IMR-90 (cell line): ENCODE results near the gene TSPAN17. TPM values are rescaled to one million over a fixed set of nuclear protein-coding genes. Genes with fewer than 3 reads are reported as not detected.

Experiments
- ATAC-seq: fragments of 200-7000 bp; cut with Tn5 transposase; 2 replicates; pipeline ENCODE4 v1.9.1; 2020; ENCODE audit warnings: low read depth, mild to moderate bottlenecking, moderate library complexity
- BruUV-seq: library from RNA; stranded (reverse); fragments of 400-500 nt; replicated peaks from 2 replicates; lab custom pipeline; 2021; lab: Mats Ljungman, UMichigan
- CTCF ChIA-PET: fragments of 300-600 bp; formaldehyde crosslinking; extraction: SDS; loops from one replicate; lab custom pipeline; 2021; ENCODE audit warnings: antibody characterized with exemption; lab: Yijun Ruan, JAX
- POLR2A ChIA-PET: fragments of 300-600 bp; sonication (Branson Sonifier 250); formaldehyde crosslinking; loops from one replicate; lab custom pipeline; 2022; ENCODE audit warnings: antibody characterized with exemption; ENCODE audit not compliant: unreplicated experiment; lab: Charles Lee
- DNase-seq: peaks from one replicate; pipeline ENCODE4 v3.0.0; 2013
- H2AFZ ChIP-seq: replicated peaks from 2 replicates; pipeline ENCODE3; 2013; ENCODE audit warnings: low read length, mild to moderate bottlenecking; ENCODE audit not compliant: poor library complexity
- H2AK5ac ChIP-seq: 2 replicates; pipeline ENCODE4 v1.6.1; 2013; ENCODE audit warnings: low read depth, low read length, inconsistent platforms
- H2AK9ac ChIP-seq: replicated peaks from 2 replicates; pipeline ENCODE3; 2013; ENCODE audit warnings: mild to moderate bottlenecking, low read depth, low read length, moderate library complexity; ENCODE audit not compliant: poor library complexity
- H2BK120ac ChIP-seq: 2 replicates; pipeline ENCODE4 v1.6.1; 2013; ENCODE audit warnings: low read depth, low read length, inconsistent platforms
- H2BK15ac ChIP-seq: 3 replicates; pipeline ENCODE4 v1.6.1; 2013; ENCODE audit warnings: low read depth, low read length, inconsistent platforms
- H2BK20ac ChIP-seq: 2 replicates; pipeline ENCODE4 v1.6.1; 2013; ENCODE audit warnings: low read depth, mild to moderate bottlenecking, inconsistent platforms, low read length, moderate library complexity
- H2BK5ac ChIP-seq: 2 replicates; pipeline ENCODE4 v1.6.1; 2013; ENCODE audit warnings: mild to moderate bottlenecking, low read depth, low read length, inconsistent platforms; ENCODE audit not compliant: poor library complexity, severe bottlenecking
- H3K14ac ChIP-seq: replicated peaks from 2 replicates; pipeline ENCODE4 v1.6.1; 2013; ENCODE audit warnings: low read depth, low read length, inconsistent platforms
- H3K18ac ChIP-seq: 2 replicates; pipeline ENCODE4 v1.6.1; 2013; ENCODE audit warnings: low read depth, low read length, control low read depth
- H3K23ac ChIP-seq: 2 replicates; pipeline ENCODE4 v1.6.1; 2013; ENCODE audit warnings: low read depth, low read length, inconsistent platforms
- H3K27ac ChIP-seq: 2 replicates; pipeline ENCODE4 v1.5.1; 2013; ENCODE audit warnings: mild to moderate bottlenecking, control low read depth, low read length; ENCODE audit not compliant: insufficient read depth
- H3K27me3 ChIP-seq: 2 replicates; pipeline ENCODE4 v1.6.1; 2013; ENCODE audit warnings: low read length; ENCODE audit not compliant: control insufficient read depth, insufficient read depth
- H3K36me3 ChIP-seq: 2 replicates; pipeline ENCODE4 v1.6.1; 2013; ENCODE audit warnings: low read length, mixed read lengths; ENCODE audit not compliant: control insufficient read depth, insufficient read depth
- H3K4ac ChIP-seq: 2 replicates; pipeline ENCODE4 v1.6.1; 2013; ENCODE audit warnings: low read depth, low read length, inconsistent platforms
- H3K4me1 ChIP-seq: 2 replicates; pipeline ENCODE4 v1.6.1; 2013; ENCODE audit warnings: low read length, mixed read lengths; ENCODE audit not compliant: control insufficient read depth, insufficient read depth
- H3K4me2 ChIP-seq: 2 replicates; pipeline ENCODE4 v1.6.1; 2013; ENCODE audit warnings: low read depth, mild to moderate bottlenecking, control low read depth, low read length, moderate library complexity
- H3K4me3 ChIP-seq: 2 replicates; pipeline ENCODE4 v1.5.1; 2013; ENCODE audit warnings: low read depth, mild to moderate bottlenecking, control low read depth, low read length, moderate library complexity; ENCODE audit not compliant: insufficient read depth
- H3K56ac ChIP-seq: 2 replicates; pipeline ENCODE4 v1.6.1; 2013; ENCODE audit warnings: low read length, inconsistent platforms; ENCODE audit not compliant: insufficient read depth; ENCODE audit errors: extremely low read depth
- H3K79me1 ChIP-seq, 2 experiments: 2 replicates each; pipeline ENCODE4 v1.6.1; 2013; ENCODE audit warnings: low read length in 2 of 2, inconsistent platforms in 1 of 2, low read depth in 1 of 2
- H3K9ac ChIP-seq: 2 replicates; pipeline ENCODE4 v1.6.1; 2013; ENCODE audit warnings: low read depth, low read length, control low read depth
- H3K9me1 ChIP-seq: 2 replicates; pipeline ENCODE4 v1.6.1; 2013; ENCODE audit warnings: low read length, inconsistent platforms; ENCODE audit not compliant: insufficient read depth
- H3K9me3 ChIP-seq: 2 replicates; pipeline ENCODE4 v1.6.1; 2013; ENCODE audit warnings: low read length; ENCODE audit not compliant: control insufficient read depth, insufficient read depth
- H4K20me1 ChIP-seq: 2 replicates; pipeline ENCODE4 v1.6.1; 2013; ENCODE audit warnings: low read length, inconsistent platforms; ENCODE audit not compliant: insufficient read depth
- H4K5ac ChIP-seq: 2 replicates; pipeline ENCODE4 v1.6.1; 2013; ENCODE audit warnings: mild to moderate bottlenecking, low read depth, low read length, control low read depth
- H4K8ac ChIP-seq, 2 experiments: 2 replicates each; pipeline ENCODE4 v1.6.1; 2013; ENCODE audit warnings: low read depth in 2 of 2, low read length in 2 of 2, control low read depth in 1 of 2, inconsistent platforms in 1 of 2
- H4K91ac ChIP-seq: 2 replicates; pipeline ENCODE4 v1.6.1; 2013; ENCODE audit warnings: low read depth, low read length, inconsistent platforms; ENCODE audit not compliant: insufficient read depth
- CHD1 ChIP-seq: IDR thresholded peaks from 2 replicates; pipeline ENCODE4 v1.6.1; 2012; ENCODE audit warnings: low read depth, low read length, improper control_type of control experiment
- MAZ ChIP-seq: IDR thresholded peaks from 2 replicates; pipeline ENCODE4 v1.6.1; 2012; ENCODE audit warnings: low read depth, mild to moderate bottlenecking, low read length, improper control_type of control experiment, moderate library complexity, borderline replicate concordance
- RAD21 ChIP-seq: IDR thresholded peaks from 2 replicates; pipeline ENCODE4 v1.6.1; 2012; ENCODE audit warnings: low read length, improper control_type of control experiment
- SMC3 ChIP-seq: fragments of 150-350 bp; IDR thresholded peaks from 2 replicates; pipeline ENCODE4 v1.6.1; 2016; ENCODE audit warnings: low read depth, mild to moderate bottlenecking, antibody characterized with exemption, low read length, moderate library complexity
- WGBS, 2 experiments: methylation state at CpG; one replicate each; pipeline versions ENCODE4 v1.1.5 to v1.1.7; 2013; ENCODE audit warnings: missing lambda C conversion rate in 2 of 2; ENCODE audit not compliant: insufficient read length in 1 of 2; ENCODE audit errors: extremely low coverage in 2 of 2; 5-methylcytosine and 5-hydroxymethylcytosine counted together
- dilution Hi-C: fragments of 300-500 bp; cut with HindIII; formaldehyde crosslinking; loops from one replicate; pipeline ENCODE4 v1.14.3; 2018; ENCODE audit warnings: low sequenced_read_pairs; ENCODE audit not compliant: unreplicated experiment
- in situ Hi-C: fragments of 300-500 bp; cut with MboI; formaldehyde crosslinking; loops from 3 replicates; pipeline ENCODE4 v1.14.3; 2019; ENCODE audit warnings: low sequenced_read_pairs, inconsistent platforms, mixed read lengths
- intact Hi-C: fragments of 100-400 bp; cut with micrococcal nuclease; formaldehyde crosslinking; loops from 2 replicates; pipeline ENCODE4 v1.10.0; 2022
- polyA plus RNA-seq, 3 experiments: library from polyadenylated mRNA; depleted of rRNA; stranded (reverse); fragments of >200 nt; gene quantifications; 2 replicates each; pipeline ENCODE4 v1.2.3, GENCODE V29; 2012; ENCODE audit warnings: low replicate concordance in 1 of 3
- total RNA-seq: library from RNA; depleted of rRNA; stranded (reverse); fragments of >200 nt; gene quantifications from 2 replicates; pipeline ENCODE4 v1.2.3, GENCODE V29; 2012

TSPAN17 gene
- total and polyA plus RNA-seq, 2 of the 4 experiments (the other 2 are of a cell fraction): 34.2 to 41.6 TPM

DNA sequence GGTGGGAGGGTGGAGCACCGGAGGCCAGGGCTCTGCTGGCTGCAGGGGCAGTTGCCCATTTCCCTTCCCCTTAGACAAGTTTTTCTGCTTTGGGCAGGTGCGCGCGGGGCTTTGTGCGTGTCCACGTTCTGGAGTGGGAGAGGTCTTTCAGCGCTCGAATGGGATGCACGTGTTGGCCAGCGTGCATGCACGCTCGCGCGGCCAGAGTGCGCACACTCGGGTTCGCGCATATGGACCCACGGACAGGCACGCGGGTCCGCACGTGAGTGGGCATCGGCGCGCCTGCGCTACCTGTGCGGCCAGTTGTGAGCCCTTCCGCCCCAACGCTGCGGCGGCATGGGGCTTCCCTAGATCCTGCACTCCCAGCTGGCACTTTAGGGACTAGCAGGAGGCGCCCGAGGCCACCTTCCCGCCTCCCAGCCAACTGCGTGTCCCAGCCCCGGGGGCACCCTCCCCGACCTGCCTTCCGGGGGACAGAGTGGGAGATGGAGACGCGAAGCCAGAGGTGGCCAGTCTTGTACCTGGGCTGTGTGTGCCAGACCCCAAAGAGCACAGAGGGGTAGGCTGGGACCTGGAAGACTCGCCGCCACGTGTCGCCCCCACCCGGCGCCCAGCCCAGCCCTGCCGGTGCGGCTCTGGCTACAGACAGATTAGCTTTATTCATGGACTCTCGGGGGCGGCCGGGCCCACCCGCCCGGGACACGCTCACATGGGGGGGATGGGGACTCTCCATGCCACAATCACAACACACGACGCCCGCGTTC is 27.5 kb upstream of the TSPAN17 start (continued):
- no peak for TF ChIP-seq SMC3

DNA sequence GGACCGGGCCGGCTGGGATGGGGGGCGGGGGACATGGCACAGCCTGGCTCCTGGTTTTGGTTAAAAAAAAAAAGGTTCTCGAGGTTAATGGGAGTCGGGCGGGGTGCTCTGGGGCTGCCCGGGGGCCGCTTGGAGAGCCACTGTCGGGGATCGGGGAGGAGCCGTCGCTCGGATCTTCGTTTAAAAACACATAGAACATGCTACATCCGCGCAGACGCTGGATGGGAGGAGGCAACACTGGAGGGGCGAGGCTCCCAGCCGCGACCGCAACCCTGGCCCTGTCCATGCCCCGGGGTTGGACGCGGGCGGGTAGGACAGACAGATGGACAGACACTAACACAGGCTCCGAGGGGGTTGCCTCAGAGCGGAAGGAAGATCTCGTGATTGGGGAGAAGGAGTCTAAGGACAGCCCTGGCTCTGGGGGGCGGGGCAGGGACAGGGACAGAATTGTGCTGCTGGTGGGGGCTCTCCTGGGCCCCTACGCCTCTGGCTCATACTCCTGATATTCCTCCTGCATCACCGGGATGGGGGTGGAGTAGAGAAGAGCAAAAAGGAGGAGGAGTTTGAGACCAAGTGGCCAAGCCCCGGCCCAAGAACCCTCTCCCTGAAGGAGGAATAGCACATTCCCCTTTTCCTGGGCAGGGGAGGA is 26.8 kb upstream of the TSPAN17 start:
- dilution Hi-C loops: no loop called here
- Histone ChIP-seq H3K9me3 (no peaks in the 10 kb centered on the region), H3K79me1 (no peaks in the 10 kb centered on the region), H2BK15ac (no peak overlapping the region), H3K9me1 (peaks cover 2% of the 10 kb centered on the region; the same call in 1 of the 2 replicates), H3K23ac (no peak overlapping the region), H2AK5ac (no peak overlapping the region), H3K27ac (no peak overlapping the region), H2AFZ (peak overlapping the region; percentile 90), H2BK120ac (0 out of 2 replicates have a peak overlapping the region, but pooled peaks have one; percentile 8), H3K9ac (no peak overlapping the region), H4K8ac (no peak overlapping the region), H4K5ac (no peak overlapping the region), H4K91ac (no peak overlapping the region), H2BK5ac (no peak overlapping the region), H3K4me2 (peak overlapping the region; percentile 70), H3K4ac (no peak overlapping the region), H3K36me3 (no peaks in the 10 kb centered on the region), H4K20me1 (no peaks in the 10 kb centered on the region), H3K27me3 (peaks cover 40% of the 10 kb centered on the region), H3K14ac (no peak overlapping the region), H3K4me1 (peaks cover 17% of the 10 kb centered on the region), H3K56ac (no peak overlapping the region), H2BK20ac (no peak overlapping the region), H3K18ac (no peak overlapping the region), H3K4me3 (peak overlapping the region; percentile 7), H2AK9ac (no peak overlapping the region)
- no peak for DNase-seq
- peak; percentile 24 for ATAC-seq
- intact Hi-C loops: no loop called here
- BruUV-seq: no TSS peak
- TF ChIP-seq MAZ (no peak), SMC3 (no peak), CHD1 (no peak), RAD21 (no peak)
- in situ Hi-C loops: loop anchor here (10.0 kb wide), 1 partner anchor 46 kb away; no protein-coding TSS in a partner anchor
- CTCF ChIA-PET: interaction anchor here (1.4 kb wide), 1 partner anchor 47 kb away, joined by 7 read pairs; no protein-coding TSS in a partner anchor
- POLR2A ChIA-PET: no interaction called here
- WGBS, 2 experiments: 0% methylated on average over 5 of the region's 32 CpGs; no CpG with 5 or more reads in 1 of the 2 experiments
